Superior temporal gyrus (tissue), 1 donor: ENCODE measurements around the gene TRMT2A.

ENCODE experiments used
- DNase-seq: peaks from one replicate; pipeline ENCODE4 v3.0.0-alpha.2; 2016; ENCODE audit errors: extremely low spot score

The TRMT2A gene

GRCh38 chr22:20106205-20106848, 10.7 kb downstream of the TRMT2A start:
- DNase-seq = no peak

GRCh38 chr22:20105456-20106204, 11.4 kb downstream of the TRMT2A start:
- no peak for DNase-seq

GRCh38 chr22:20102203-20102780, 14.7 kb downstream of the TRMT2A start:
- DNase-seq = no peak

- DNase-seq = no peak
Measured at GRCh38 chr22:20101638-20102037, 15.4 kb downstream of the TRMT2A start.

DNA sequence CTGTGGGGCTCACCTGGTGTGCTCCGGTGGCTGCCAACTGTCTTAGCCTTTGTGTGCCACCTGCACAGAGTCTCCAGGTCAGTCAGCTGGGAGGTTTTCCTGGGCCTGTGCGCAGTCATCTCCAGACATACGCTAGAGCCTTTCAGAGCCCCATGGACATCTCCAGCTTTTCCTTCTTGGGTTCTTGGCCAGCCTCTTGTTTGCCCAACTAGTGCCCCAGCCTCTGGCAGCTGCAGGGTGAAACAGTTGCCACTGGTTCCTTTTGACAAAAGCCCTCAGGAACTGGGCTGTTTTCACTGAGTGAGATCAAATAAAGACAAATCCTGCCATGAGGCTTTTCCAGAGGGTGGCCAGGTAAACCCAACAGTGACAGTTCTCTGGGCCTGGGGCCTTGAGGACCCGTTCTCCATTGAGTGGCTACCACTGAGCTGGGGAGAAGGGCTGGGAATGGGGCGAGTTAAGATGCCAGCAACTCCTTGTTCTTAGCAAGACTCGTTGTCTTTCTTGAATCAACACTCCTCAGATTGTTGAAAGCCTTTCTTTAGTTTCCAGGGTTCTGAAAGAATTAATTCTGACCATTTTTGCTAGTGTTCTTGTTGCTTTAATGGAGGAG, 17.8 kb downstream of the TRMT2A start:
- DNase-seq = no peak

GRCh38 chr22:20096574-20097420, 20.2 kb downstream of the TRMT2A start:
- no peak for DNase-seq

- DNase-seq = no peak
Measured at GRCh38 chr22:20095521-20095920, 21.5 kb downstream of the TRMT2A start.

- DNase-seq = no peak
Measured at GRCh38 chr22:20094197-20094807, 22.7 kb downstream of the TRMT2A start.

- peak; percentile 29 for DNase-seq
Measured at GRCh38 chr22:20093418-20094196, 23.4 kb downstream of the TRMT2A start.

- DNase-seq = no peak
Measured at GRCh38 chr22:20092477-20092854, 24.6 kb downstream of the TRMT2A start.

DNA sequence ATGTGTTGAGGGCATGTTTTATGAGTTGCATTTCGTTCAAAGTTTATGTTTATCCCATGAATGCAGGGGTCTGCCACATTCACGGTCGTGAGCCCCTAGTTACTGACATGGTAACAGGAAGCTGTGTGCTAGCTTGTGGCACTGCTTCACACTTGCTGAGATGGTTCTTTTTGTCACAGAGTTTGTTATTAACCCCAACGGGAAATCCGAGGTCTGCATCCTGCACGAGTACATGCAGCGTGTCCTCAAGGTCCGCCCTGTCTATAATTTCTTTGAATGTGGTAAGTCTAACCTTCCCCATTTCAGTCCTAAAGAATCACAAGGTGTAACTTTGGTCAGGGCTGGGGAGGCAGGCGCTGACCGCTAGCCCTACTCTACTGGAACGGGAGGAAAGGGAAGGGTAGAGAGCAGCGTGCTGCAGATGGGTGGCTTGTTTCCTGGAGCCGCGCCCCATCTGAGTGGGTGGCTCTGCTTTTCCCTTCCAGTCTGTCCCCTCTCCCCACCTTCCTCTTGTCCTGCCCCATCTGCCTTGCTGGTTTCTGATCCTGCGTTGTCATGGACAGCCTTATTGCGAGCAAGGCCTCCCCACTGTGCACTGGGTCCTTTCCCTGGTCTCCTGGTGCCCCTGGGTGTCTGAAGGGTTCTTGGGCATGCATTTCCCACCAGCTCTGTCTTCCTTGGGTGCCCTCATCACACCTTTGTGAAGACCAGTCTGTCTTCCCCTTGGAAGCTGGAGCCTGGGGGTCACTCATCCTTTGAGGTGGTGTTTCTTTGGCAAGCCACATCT, 25.1 kb downstream of the TRMT2A start:
- no peak for DNase-seq

DNA sequence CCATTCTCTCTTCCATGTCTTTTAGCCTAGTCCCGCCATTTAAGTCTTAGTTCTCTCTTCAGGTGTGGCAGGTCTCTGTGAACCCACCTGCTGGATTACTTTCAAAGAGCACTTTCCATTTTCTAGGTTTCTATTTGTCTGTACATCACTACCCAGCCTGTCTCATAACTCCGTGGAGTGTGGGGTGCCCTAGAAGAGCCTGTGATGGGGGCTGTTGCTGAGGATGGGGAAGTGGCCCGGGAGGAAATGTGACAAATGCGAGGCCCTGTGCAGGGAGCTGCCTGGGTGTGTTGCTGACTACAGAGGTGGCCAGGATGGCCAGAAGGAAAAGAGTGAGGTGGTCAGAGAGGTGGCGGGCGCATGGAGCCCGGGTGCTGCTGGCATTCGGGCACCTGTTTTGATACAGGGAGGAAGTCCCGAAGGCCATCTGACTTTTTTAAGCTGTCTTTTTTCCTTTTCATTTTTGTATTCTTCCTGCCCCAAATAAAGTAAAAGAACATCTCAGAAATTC, 26.2 kb downstream of the TRMT2A start:
- DNase-seq = no peak

DNA sequence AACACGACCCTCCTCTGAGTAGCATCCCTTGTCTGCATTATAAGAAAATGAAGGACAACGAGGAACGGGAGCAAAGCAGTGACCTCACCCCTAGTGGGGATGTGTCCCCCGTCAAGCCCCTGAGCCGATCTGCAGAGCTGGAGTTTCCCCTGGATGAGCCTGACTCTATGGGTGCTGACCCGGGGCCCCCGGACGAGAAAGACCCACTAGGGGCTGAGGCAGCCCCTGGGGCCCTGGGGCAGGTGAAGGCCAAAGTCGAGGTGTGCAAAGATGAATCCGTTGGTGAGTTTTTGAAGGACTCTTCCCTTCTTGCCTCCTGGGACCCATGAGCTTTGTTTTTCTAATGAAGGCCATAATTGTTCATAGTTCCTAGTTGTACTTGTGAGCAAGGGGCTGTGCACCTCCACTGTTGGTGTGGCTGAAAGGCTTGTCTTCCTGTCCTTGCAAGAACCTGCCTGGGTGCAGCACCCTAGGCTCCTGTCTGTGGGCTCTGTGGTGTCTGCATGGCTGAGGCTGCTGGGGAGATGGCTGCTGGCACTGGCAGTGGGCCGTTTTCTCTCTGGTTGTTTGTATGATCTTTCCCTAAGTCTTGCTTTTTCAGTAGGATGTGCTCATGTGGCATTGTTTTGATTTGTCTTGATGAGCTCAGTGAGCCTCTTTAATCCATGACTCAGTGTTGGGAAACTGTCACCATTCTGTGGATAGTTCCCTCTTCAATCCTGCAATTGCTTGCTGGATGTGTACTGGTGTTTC, 26.9 kb downstream of the TRMT2A start:
- DNase-seq = no peak

DNA sequence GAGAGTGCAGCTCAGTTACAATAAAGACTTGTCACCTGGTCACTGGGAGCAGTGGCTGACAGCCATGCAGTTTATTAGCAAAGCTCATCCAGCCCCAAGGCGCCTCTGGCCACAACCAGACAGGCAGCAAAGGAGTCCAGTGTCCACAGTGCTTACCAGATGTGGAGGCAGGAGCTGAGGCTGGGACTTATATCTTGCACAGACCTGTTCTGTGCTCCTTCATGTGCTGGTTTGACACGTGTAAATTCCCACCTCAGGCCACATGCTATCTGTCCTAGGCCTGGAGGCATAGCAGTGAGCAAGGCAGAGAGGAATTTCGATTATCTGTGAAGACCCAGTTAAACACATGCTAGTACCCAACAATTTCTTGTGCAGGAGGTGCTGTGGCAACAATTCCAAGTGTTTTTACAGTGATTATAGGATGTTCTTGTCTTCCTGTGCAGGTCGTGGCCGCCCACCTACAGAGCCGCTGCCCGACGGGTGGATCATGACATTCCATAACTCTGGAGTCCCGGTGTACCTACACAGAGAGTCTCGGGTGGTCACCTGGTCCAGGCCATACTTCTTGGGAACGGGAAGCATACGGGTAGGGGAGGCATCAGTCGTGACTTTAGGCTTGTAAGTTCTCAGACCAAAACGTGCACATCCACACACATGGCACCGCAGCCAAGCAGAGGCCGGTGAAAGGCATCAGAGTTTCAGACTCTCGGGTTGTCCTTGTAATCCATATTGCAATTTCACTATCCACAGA, 27.6 kb downstream of the TRMT2A start:
- no peak for DNase-seq

- no peak for DNase-seq
Measured at GRCh38 chr22:20088263-20088648, 28.8 kb downstream of the TRMT2A start.

GRCh38 chr22:20087319-20088262, 29.4 kb downstream of the TRMT2A start:
- no peak for DNase-seq

- DNase-seq = no peak
Measured at GRCh38 chr22:20086763-20087162, 30.3 kb downstream of the TRMT2A start.
